Heart right ventricle (tissue), 16 donors: ENCODE measurements around the gene RNF151. TPM values are rescaled to one million over a fixed set of nuclear protein-coding genes. Genes with fewer than 3 reads are reported as not detected.

ENCODE experiments used
- ATAC-seq, 8 donors: fragments of 200-7000 bp; cut with Tn5 transposase; one replicate each; pipeline ENCODE4 v1.9.1; 2020; ENCODE audit warnings: mild to moderate bottlenecking in 8 of 8, moderate library complexity in 8 of 8, moderate number of reproducible peaks in 1 of 8
- DNase-seq, 2 donors: peaks; one replicate each; pipeline ENCODE4 v3.0.0-alpha.2; 2020
- H3K27ac ChIP-seq, 10 donors: fragments of 200-600 bp; sonication (generic) in 2 of 10; one replicate each; pipeline versions ENCODE4 v1.5.0 to v1.8.0; 2020 to 2022; ENCODE audit warnings: mild to moderate bottlenecking in 3 of 10
- H3K27me3 ChIP-seq, 7 donors: fragments of 200-600 bp; one replicate each; pipeline ENCODE4 v1.8.0; 2021 to 2022; ENCODE audit warnings: mild to moderate bottlenecking in 2 of 7
- H3K36me3 ChIP-seq, 9 donors: fragments of 200-600 bp; sonication (generic) in 1 of 9; one replicate each; pipeline versions ENCODE4 v1.5.0 to v1.8.0; 2020 to 2022; ENCODE audit warnings: mild to moderate bottlenecking in 2 of 9
- H3K4me1 ChIP-seq, 9 donors: fragments of 200-600 bp; sonication (generic) in 1 of 9; one replicate each; pipeline versions ENCODE4 v1.5.0 to v1.8.0; 2020 to 2022; ENCODE audit warnings: mild to moderate bottlenecking in 4 of 9
- H3K4me3 ChIP-seq, 10 donors: fragments of 200-600 bp; sonication (generic) in 2 of 10; one replicate each; pipeline versions ENCODE4 v1.5.0 to v1.8.0; 2020 to 2022; ENCODE audit warnings: mild to moderate bottlenecking in 7 of 10, moderate library complexity in 2 of 10
- H3K9me3 ChIP-seq, 11 donors: fragments of 200-600 bp in 10 of 11; sonication (generic) in 2 of 11; one replicate each; pipeline versions ENCODE4 v1.5.0 to v1.8.0; 2013 to 2022; ENCODE audit warnings: mild to moderate bottlenecking in 2 of 11, control low read depth in 1 of 11, moderate library complexity in 1 of 11
- WGBS, 2 donors: extraction: QIAGEN DNeasy Blood & Tissue Kit; methylation state at CpG; one replicate each; pipeline ENCODE4 v1.1.7; 2013; ENCODE audit warnings: inconsistent platforms in 1 of 2; 5-methylcytosine and 5-hydroxymethylcytosine counted together
- intact Hi-C, 10 donors: fragments of 100-400 bp; cut with DNase I; formaldehyde crosslinking; loops; one replicate each; pipeline versions ENCODE4 v1.11.1 to v1.14.2; 2022
- polyA plus RNA-seq, 2 donors: library from polyadenylated mRNA; stranded (reverse); fragments of 200-250 nt; gene quantifications; one replicate each; pipeline ENCODE4 v1.2.3, GENCODE V29; 2013
- total RNA-seq, 10 donors: library from RNA; stranded (reverse); fragmentation: NEBNext Ultra II Directional in 3 of 10; extraction: Animal tissue kit (Norgen Biotek cat#: 25700) in 3 of 10; gene quantifications; one replicate each; pipeline versions ENCODE4 v1.2.1 to v1.2.4, GENCODE V29; 2021 to 2023
- TF ChIP-seq, protein P1 (sequence below), 9 donors: fragments of 200-600 bp; sonication (generic) in 2 of 9; IDR thresholded peaks; one replicate each; pipeline versions ENCODE4 v1.5.0 to v1.8.0; 2021 to 2022; ENCODE audit warnings: antibody characterized with exemption in 9 of 9, mild to moderate bottlenecking in 5 of 9, moderate library complexity in 1 of 9
- donor health status: Arrhythmogenic right ventricular cardiomyopathy.
- donor health status: ischemic (EF 13 %, LVEDD 7.1; RV severe dilation, severe dysfunction).
- donor health status: healthy with polysubstance abuse.
- donor health status: DM: no; HTN: yes; CAD: no.
- donor health status: DM: no; HTN: no; CAD: no.
- donor health status: ischemic (EF 25% LVEDD 6.9; RV normal size, moderate dysfunction).
- donor health status: ischemic (EF 25% LVEDD 5.7; RV mildly dilated, moderate dysfunction).
- donor health status: healthy.
- donor health status: DM: yes; HTN: yes; CAD: no.
- donor health status: Ischemic cardiomyopathy.
- donor health status: ischemic (EF 35%, LVEDD 5.7; RV mildly dilated, moderate dysfunction).
- donor health status: nonischemic (EF 11% LVEDD 7.7; RV severe dilation, severe dysfunction).
- donor health status: DM: yes; HTN: yes; CAD: no.
- donor health status: PGD.
- donor health status: ischemic (EF 29% LVEDD 5.4; RV normal size, mild dysfunction).
- donor health status: nonischemic (EF 23%, LVEDD 6.1; RV moderate dilation, normal function).

RNF151 gene
- total and polyA plus RNA-seq, 12 donors: not detected

DNA sequence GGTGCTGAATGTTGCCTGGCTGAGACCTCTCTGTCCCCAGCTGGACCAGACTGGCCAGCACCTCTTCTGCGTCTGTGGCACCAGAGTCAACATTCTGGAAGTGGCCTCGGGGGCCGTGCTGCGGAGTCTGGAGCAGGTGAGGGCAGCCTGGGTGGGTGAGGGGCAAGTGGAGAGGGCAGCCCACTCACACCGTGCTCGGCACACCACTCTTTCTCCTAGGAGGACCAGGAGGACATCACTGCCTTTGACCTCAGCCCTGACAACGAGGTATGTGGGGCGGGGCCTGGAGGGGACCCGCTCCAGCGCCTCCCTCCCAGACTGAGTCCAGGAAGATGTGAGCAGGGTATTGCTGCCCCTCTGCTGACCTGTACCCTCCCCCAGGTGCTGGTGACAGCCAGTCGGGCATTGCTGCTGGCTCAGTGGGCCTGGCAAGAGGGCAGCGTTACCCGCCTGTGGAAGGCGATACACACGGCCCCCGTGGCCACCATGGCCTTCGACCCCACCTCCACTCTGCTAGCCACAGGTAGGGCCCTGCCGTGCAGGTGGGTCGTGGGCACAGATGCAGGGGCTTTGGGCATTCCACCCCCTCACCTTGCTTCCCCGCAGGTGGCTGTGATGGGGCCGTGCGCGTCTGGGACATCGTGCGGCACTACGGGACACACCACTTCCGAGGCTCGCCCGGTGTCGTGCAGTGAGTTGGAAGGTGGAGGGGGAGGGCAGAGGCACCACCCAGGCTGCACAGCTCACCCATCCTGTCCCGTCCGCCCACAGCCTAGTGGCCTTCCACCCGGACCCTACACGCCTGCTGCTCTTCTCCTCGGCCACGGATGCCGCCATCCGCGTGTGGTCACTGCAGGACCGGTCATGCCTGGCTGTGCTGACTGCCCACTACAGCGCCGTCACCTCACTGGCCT is 7.8 kb downstream of the RNF151 start:
- no peak for ATAC-seq
- WGBS, 2 donors: 94% methylated on average over 42 of the region's 42 CpGs

DNA sequence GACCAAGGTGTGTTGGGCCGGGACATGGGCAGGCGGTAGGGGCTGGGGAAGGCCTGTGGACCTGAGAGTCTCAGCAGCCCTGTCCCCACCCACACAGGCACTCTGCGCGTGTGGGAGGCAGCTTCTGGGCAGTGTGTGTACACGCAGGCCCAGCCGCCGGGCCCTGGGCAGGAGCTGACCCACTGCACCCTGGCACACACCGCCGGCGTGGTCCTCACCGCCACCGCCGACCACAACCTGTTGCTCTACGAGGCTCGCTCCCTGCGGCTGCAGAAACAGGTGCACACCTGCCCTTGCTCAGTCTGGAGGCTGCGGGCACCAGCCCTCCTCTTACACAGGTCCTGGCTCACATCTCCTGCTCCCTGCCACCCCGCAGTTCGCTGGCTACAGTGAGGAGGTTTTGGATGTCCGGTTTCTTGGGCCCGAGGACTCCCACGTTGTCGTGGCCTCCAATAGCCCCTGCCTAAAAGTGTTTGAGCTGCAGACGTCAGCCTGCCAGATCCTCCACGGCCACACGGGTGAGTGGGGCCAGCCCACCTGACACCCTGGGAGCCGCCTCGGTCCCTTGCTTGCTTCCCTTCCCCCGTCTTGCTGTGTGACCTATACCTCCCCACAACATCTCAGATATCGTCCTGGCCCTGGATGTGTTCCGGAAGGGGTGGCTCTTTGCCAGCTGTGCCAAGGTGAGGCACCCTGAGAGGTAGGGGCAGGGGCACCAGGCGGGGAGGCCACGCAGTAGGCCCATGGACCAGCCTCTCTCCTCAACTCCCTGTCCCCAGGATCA is 9.0 kb downstream of the RNF151 start:
- H3K27me3 ChIP-seq: peaks cover 11 to 58% (median 47%) of the 10 kb centered on the region in 7 donors
- peaks cover 12 to 48% (median 31%) of the 10 kb centered on the region in 9 donors for H3K4me1 ChIP-seq

More for the DNA sequence above, 7.8 kb downstream of the RNF151 start:
- intact Hi-C loops: no loop called here
- Histone ChIP-seq H3K4me1 (peaks cover 12 to 40% (median 25%) of the 10 kb centered on the region in 9 donors), H3K9me3 (no peaks in the 10 kb centered on the region), H3K27ac (no peak overlapping the region), H3K4me3 (no peak overlapping the region), H3K36me3 (peaks cover 12 to 55% (median 46%) of the 10 kb centered on the region in 9 donors), H3K27me3 (peaks cover 9 to 46% (median 35%) of the 10 kb centered on the region in 7 donors)
- DNase-seq: no peak
- TF ChIP-seq, protein P1, sequence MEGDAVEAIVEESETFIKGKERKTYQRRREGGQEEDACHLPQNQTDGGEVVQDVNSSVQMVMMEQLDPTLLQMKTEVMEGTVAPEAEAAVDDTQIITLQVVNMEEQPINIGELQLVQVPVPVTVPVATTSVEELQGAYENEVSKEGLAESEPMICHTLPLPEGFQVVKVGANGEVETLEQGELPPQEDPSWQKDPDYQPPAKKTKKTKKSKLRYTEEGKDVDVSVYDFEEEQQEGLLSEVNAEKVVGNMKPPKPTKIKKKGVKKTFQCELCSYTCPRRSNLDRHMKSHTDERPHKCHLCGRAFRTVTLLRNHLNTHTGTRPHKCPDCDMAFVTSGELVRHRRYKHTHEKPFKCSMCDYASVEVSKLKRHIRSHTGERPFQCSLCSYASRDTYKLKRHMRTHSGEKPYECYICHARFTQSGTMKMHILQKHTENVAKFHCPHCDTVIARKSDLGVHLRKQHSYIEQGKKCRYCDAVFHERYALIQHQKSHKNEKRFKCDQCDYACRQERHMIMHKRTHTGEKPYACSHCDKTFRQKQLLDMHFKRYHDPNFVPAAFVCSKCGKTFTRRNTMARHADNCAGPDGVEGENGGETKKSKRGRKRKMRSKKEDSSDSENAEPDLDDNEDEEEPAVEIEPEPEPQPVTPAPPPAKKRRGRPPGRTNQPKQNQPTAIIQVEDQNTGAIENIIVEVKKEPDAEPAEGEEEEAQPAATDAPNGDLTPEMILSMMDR (IDR thresholded peaks at IDR 0.05): no peak

DNA sequence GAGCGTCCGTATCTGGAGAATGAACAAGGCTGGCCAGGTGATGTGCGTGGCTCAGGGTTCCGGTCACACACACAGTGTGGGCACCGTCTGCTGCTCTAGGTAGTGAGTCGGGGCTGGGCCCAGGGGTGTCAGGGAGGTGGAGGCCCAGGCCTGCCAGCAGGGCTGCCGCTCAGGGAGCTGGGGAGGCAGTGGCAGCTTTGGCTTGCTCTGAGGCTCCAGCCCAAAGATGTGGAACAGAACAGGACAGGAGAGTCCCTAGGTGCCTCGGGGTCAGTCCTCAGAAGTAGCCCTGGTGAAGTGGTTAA is 9.5 kb downstream of the RNF151 start:
- 97 to 98% methylated on average over 8 of the region's 8 CpGs for WGBS, 2 donors
- H3K4me1 ChIP-seq: peaks cover 8 to 43% (median 26%) of the 10 kb centered on the region in 9 donors
- ATAC-seq (no peak), DNase-seq (no peak)
- H3K9me3 ChIP-seq: no peaks in the 10 kb centered on the region
- peaks cover 12 to 55% (median 46%) of the 10 kb centered on the region in 9 donors for H3K36me3 ChIP-seq
- no peak overlapping the region for H3K27ac ChIP-seq
- intact Hi-C loops: no loop called here
- no peak overlapping the region for H3K4me3 ChIP-seq
- TF ChIP-seq, protein P1 (IDR thresholded peaks at IDR 0.05): no peak
- H3K27me3 ChIP-seq: peaks cover 17 to 63% (median 53%) of the 10 kb centered on the region in 7 donors

More for the DNA sequence above, 9.0 kb downstream of the RNF151 start:
- intact Hi-C loops: no loop called here
- 95% methylated on average over 33 of the region's 33 CpGs for WGBS, 2 donors
- H3K27ac ChIP-seq: no peak overlapping the region
- no peaks in the 10 kb centered on the region for H3K9me3 ChIP-seq
- DNase-seq (no peak), ATAC-seq (no peak)
- H3K4me3 ChIP-seq: no peak overlapping the region
- TF ChIP-seq, protein P1 (IDR thresholded peaks at IDR 0.05): no peak
- H3K36me3 ChIP-seq: peaks cover 12 to 55% (median 46%) of the 10 kb centered on the region in 9 donors
